Ascending aorta (tissue), 2 donors: ENCODE measurements around the gene BOD1. TPM values are rescaled to one million over a fixed set of nuclear protein-coding genes. Genes with fewer than 3 reads are reported as not detected.
A peak's percentile ranks its signal among the peaks of the same experiment; 100 is the strongest.

ENCODE experiments used
- DNase-seq, 2 donors: peaks; one replicate each; pipeline ENCODE4 v3.0.0-alpha.2; 2019; ENCODE audit warnings: low spot score in 2 of 2
- H3K27ac ChIP-seq, 2 donors: fragments of 200-600 bp; sonication (generic); one replicate each; pipeline ENCODE4 v1.5.1; 2016 to 2017; ENCODE audit warnings: mild to moderate bottlenecking in 1 of 2
- H3K27me3 ChIP-seq: fragments of 200-600 bp; sonication (generic); one replicate; pipeline ENCODE4 v1.5.1; 2017
- H3K36me3 ChIP-seq, 2 donors: fragments of 200-600 bp; sonication (generic); one replicate each; pipeline ENCODE4 v1.5.1; 2016
- H3K4me1 ChIP-seq, 2 donors: fragments of 200-600 bp; sonication (generic); one replicate each; pipeline ENCODE4 v1.5.1; 2016 to 2017; ENCODE audit warnings: mild to moderate bottlenecking in 1 of 2
- H3K4me3 ChIP-seq, 2 donors: fragments of 200-600 bp; sonication (generic); one replicate each; pipeline ENCODE4 v1.5.1; 2016 to 2017; ENCODE audit warnings: mild to moderate bottlenecking in 1 of 2
- H3K9me3 ChIP-seq, 2 donors: fragments of 200-600 bp; sonication (generic); one replicate each; pipeline ENCODE4 v1.5.1; 2016
- CTCF ChIP-seq, 3 experiments: fragments of 200-600 bp in 2 of 3; fragments of 450-650 bp in 1 of 3; sonication (generic) in 2 of 3; IDR thresholded peaks; one replicate each; pipeline ENCODE4 v1.5.1; 2016 to 2019; ENCODE audit warnings: antibody characterized with exemption in 3 of 3, mild to moderate bottlenecking in 1 of 3, moderate library complexity in 1 of 3
- intact Hi-C: fragments of 100-400 bp; cut with DNase I; formaldehyde crosslinking; loops from one replicate; pipeline ENCODE4 v1.15.1; 2023
- total RNA-seq: library from RNA; depleted of rRNA; stranded (reverse); fragments of >200 nt; gene quantifications from one replicate; pipeline ENCODE4 v1.1.0, GENCODE V29; 2016

Gene BOD1
- total RNA-seq, 1 donor from 2014 or later = 60.5 TPM

GRCh38 chr5:173629628-173630027, 13.2 kb upstream of the BOD1 start:
- intact Hi-C loops = no loop called here
- Histone ChIP-seq H3K36me3 (no peaks in the 10 kb centered on the region), H3K27ac (no peak overlapping the region), H3K27me3 (no peaks in the 10 kb centered on the region), H3K4me1 (no peaks in the 10 kb centered on the region), H3K9me3 (no peaks in the 10 kb centered on the region), H3K4me3 (no peak overlapping the region)
- peak in 1 of 2 donors; percentile 58 for DNase-seq
- TF ChIP-seq CTCF (IDR thresholded peaks at IDR 0.05) = peak in 1 of 3 experiments; percentile 11

GRCh38 chr5:173628501-173628900, 12.1 kb upstream of the BOD1 start:
- Histone ChIP-seq H3K36me3 (no peaks in the 10 kb centered on the region), H3K4me1 (no peaks in the 10 kb centered on the region), H3K9me3 (no peaks in the 10 kb centered on the region), H3K27me3 (no peaks in the 10 kb centered on the region), H3K4me3 (no peak overlapping the region), H3K27ac (no peak overlapping the region)
- intact Hi-C loops = no loop called here
- DNase-seq = peak in 1 of 2 donors; percentile 28
- no peak for TF ChIP-seq CTCF (IDR thresholded peaks at IDR 0.05)

GRCh38 chr5:173627860-173628392, 11.5 kb upstream of the BOD1 start:
- no peaks in the 10 kb centered on the region for H3K36me3 ChIP-seq
- peak in 1 of 2 donors; percentile 28 for DNase-seq
- no peaks in the 10 kb centered on the region for H3K4me1 ChIP-seq
- H3K4me3 ChIP-seq = no peak overlapping the region
- H3K27me3 ChIP-seq = no peaks in the 10 kb centered on the region
- intact Hi-C loops = no loop called here
- no peaks in the 10 kb centered on the region for H3K9me3 ChIP-seq
- no peak overlapping the region for H3K27ac ChIP-seq
- TF ChIP-seq CTCF (IDR thresholded peaks at IDR 0.05) = no peak

- H3K27me3 ChIP-seq = no peaks in the 10 kb centered on the region
- TF ChIP-seq CTCF (IDR thresholded peaks at IDR 0.05) = no peak
- DNase-seq = no peak
- H3K4me3 ChIP-seq = no peak overlapping the region
- H3K9me3 ChIP-seq = no peaks in the 10 kb centered on the region
- no peaks in the 10 kb centered on the region for H3K4me1 ChIP-seq
- intact Hi-C loops = no loop called here
- H3K27ac ChIP-seq = no peak overlapping the region
- no peaks in the 10 kb centered on the region for H3K36me3 ChIP-seq
Observed at GRCh38 chr5:173627271-173627670, 10.8 kb upstream of the BOD1 start.

GRCh38 chr5:173626505-173626820, 10.0 kb upstream of the BOD1 start:
- no peak overlapping the region for H3K27ac ChIP-seq
- intact Hi-C loops = no loop called here
- H3K4me3 ChIP-seq = no peak overlapping the region
- H3K4me1 ChIP-seq = no peaks in the 10 kb centered on the region
- TF ChIP-seq CTCF (IDR thresholded peaks at IDR 0.05) = no peak
- DNase-seq = no peak
- H3K27me3 ChIP-seq = no peaks in the 10 kb centered on the region
- H3K9me3 ChIP-seq = no peaks in the 10 kb centered on the region
- H3K36me3 ChIP-seq = no peaks in the 10 kb centered on the region
